ENCODE data around the gene FIGN. TPM values are rescaled to one million over a fixed set of nuclear protein-coding genes. Genes with fewer than 3 reads are reported as not detected.

The FIGN gene
- total and polyA plus RNA-seq, 2 donors (not counting 1 experiment from before 2014, with no cell fraction given) = not detected

DNA sequence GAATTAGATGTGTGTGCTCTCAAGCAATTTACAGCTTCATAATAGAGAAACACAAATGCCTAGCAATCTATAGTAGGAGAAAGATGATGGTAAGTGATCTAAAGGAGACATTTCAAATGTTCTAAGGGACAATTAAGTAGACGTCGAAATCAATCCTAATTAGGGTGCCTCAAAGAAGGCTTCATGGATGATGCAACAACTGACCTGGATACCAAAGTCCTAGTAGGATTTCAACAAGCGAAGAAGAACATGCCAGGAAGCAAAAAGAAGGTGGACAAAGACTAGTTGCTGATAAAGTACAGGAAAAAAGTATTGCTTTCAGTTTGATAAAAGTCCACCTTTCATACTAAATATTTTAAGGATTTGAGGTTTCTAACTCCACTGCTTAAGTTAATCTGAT is 12.5 kb downstream of the FIGN start:
- intact Hi-C loops (cut with micrococcal nuclease) = no loop called here
- CTCF ChIA-PET = no interaction called here

DNA sequence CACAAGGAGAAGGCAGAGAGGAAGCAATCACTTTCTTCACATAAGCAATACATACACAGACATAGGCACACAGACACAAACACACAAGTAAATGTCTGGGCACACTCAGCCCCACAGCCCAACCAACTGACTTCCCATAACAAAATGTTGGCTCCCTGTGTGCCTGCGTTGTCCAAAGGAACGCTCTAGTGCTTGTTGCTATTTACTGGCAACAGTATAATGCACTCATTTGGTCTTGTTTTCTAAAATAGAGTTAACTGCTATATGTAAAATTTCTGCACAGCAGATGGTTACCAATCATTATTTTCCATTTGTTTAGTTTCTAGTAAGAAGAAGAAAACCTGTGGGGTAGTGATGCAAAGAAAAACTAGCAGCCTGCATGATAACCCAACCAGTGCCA is 16.5 kb downstream of the FIGN start:
- intact Hi-C loops (cut with micrococcal nuclease) = no loop called here
- no peak overlapping the region for H2AFZ ChIP-seq (ENCODE audit: insufficient read depth, low read depth, low read length, poor library complexity, severe bottlenecking)
- H3K36me3 ChIP-seq (replicated peaks in 1 of 2; ENCODE audit: control extremely low read depth in 1 of 2, control insufficient read depth in 1 of 2, extremely low read depth in 1 of 2, insufficient read depth in 2 of 2, low read length in 1 of 2) = no peaks in the 10 kb centered on the region
- H3K9me3 ChIP-seq (ENCODE audit: control extremely low read depth in 1 of 3, control insufficient read depth in 2 of 3, insufficient read depth in 1 of 3, low read length in 2 of 3) = no peaks in the 10 kb centered on the region
- ChIA-PET CTCF (no interaction called here), POLR2A (no interaction called here)
- H3K4me1 ChIP-seq (ENCODE audit: control insufficient read depth in 2 of 2, insufficient read depth in 2 of 2, low read length in 2 of 2) = no peaks in the 10 kb centered on the region
- H3K4me2 ChIP-seq (replicated peaks; ENCODE audit: low read depth, low read length, poor library complexity, severe bottlenecking) = no peak overlapping the region
- WGBS (ENCODE audit: insufficient coverage) = no CpG with 5 or more reads among the region's 2 CpGs
- Mint-ChIP-seq H3K27ac (no peak overlapping the region), H3K4me3 (no peak overlapping the region), H3K4me1 (no peaks in the 10 kb centered on the region), H3K9me3 (ENCODE audit: insufficient read depth) (no peaks in the 10 kb centered on the region), H3K27me3 (no peaks in the 10 kb centered on the region)
- H3K27ac ChIP-seq (ENCODE audit: low read length in 2 of 2) = no peak overlapping the region
- TF ChIP-seq EZH2 (IDR thresholded peaks at IDR 0.05; ENCODE audit: borderline replicate concordance, insufficient read depth, low read depth, low read length, poor library complexity, severe bottlenecking) = no peak
- TF ChIP-seq, protein P1, sequence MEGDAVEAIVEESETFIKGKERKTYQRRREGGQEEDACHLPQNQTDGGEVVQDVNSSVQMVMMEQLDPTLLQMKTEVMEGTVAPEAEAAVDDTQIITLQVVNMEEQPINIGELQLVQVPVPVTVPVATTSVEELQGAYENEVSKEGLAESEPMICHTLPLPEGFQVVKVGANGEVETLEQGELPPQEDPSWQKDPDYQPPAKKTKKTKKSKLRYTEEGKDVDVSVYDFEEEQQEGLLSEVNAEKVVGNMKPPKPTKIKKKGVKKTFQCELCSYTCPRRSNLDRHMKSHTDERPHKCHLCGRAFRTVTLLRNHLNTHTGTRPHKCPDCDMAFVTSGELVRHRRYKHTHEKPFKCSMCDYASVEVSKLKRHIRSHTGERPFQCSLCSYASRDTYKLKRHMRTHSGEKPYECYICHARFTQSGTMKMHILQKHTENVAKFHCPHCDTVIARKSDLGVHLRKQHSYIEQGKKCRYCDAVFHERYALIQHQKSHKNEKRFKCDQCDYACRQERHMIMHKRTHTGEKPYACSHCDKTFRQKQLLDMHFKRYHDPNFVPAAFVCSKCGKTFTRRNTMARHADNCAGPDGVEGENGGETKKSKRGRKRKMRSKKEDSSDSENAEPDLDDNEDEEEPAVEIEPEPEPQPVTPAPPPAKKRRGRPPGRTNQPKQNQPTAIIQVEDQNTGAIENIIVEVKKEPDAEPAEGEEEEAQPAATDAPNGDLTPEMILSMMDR (IDR thresholded peaks at IDR 0.05) = no peak
- H4K20me1 ChIP-seq (ENCODE audit: control insufficient read depth, insufficient read depth, low read length, poor library complexity, severe bottlenecking) = no peaks in the 10 kb centered on the region
- no peak overlapping the region for H3K4me3 ChIP-seq (ENCODE audit: control extremely low read depth in 1 of 5, extremely low read depth in 1 of 5, insufficient read depth in 1 of 5, low read depth in 2 of 5, low read length in 4 of 5)
- DNase-seq (no peak), ATAC-seq (ENCODE audit: low read depth) (no peak)
- H3K79me2 ChIP-seq (ENCODE audit: control insufficient read depth, insufficient read depth, low read length) = no peaks in the 10 kb centered on the region
- no peak overlapping the region for H3K9ac ChIP-seq (ENCODE audit: low read length)
- H3K27me3 ChIP-seq (replicated peaks in 1 of 4; ENCODE audit: control extremely low read depth in 1 of 4, control insufficient read depth in 3 of 4, insufficient read depth in 4 of 4, low read length in 3 of 4) = no peaks in the 10 kb centered on the region

More for the DNA sequence above, 12.5 kb downstream of the FIGN start:
- H3K9me3 ChIP-seq (ENCODE audit: control extremely low read depth in 1 of 3, control insufficient read depth in 2 of 3, insufficient read depth in 1 of 3, low read length in 2 of 3) = no peaks in the 10 kb centered on the region
- no peaks in the 10 kb centered on the region for H3K4me1 ChIP-seq (ENCODE audit: control insufficient read depth in 2 of 2, insufficient read depth in 2 of 2, low read length in 2 of 2)
- H4K20me1 ChIP-seq (ENCODE audit: control insufficient read depth, insufficient read depth, low read length, poor library complexity, severe bottlenecking) = no peaks in the 10 kb centered on the region
- H3K36me3 ChIP-seq (replicated peaks in 1 of 2; ENCODE audit: control extremely low read depth in 1 of 2, control insufficient read depth in 1 of 2, extremely low read depth in 1 of 2, insufficient read depth in 2 of 2, low read length in 1 of 2) = no peaks in the 10 kb centered on the region
- DNase-seq (no peak), ATAC-seq (ENCODE audit: low read depth) (no peak)
- H3K79me2 ChIP-seq (ENCODE audit: control insufficient read depth, insufficient read depth, low read length) = no peaks in the 10 kb centered on the region
- Mint-ChIP-seq H3K4me3 (no peak overlapping the region), H3K4me1 (no peaks in the 10 kb centered on the region), H3K27ac (no peak overlapping the region), H3K27me3 (peaks cover 3% of the 10 kb centered on the region), H3K9me3 (ENCODE audit: insufficient read depth) (no peaks in the 10 kb centered on the region)
- no peak overlapping the region for H3K9ac ChIP-seq (ENCODE audit: low read length)
- 100% methylated on average over 2 of the region's 3 CpGs for WGBS (ENCODE audit: insufficient coverage)
- H3K27me3 ChIP-seq (replicated peaks in 1 of 4; ENCODE audit: control extremely low read depth in 1 of 4, control insufficient read depth in 3 of 4, insufficient read depth in 4 of 4, low read length in 3 of 4) = no peaks in the 10 kb centered on the region
- H3K4me2 ChIP-seq (replicated peaks; ENCODE audit: low read depth, low read length, poor library complexity, severe bottlenecking) = no peak overlapping the region
- no peak overlapping the region for H3K27ac ChIP-seq (ENCODE audit: low read length in 2 of 2)
- H3K4me3 ChIP-seq (ENCODE audit: control extremely low read depth in 1 of 5, extremely low read depth in 1 of 5, insufficient read depth in 1 of 5, low read depth in 2 of 5, low read length in 4 of 5) = no peak overlapping the region
- TF ChIP-seq EZH2 (IDR thresholded peaks at IDR 0.05; ENCODE audit: borderline replicate concordance, insufficient read depth, low read depth, low read length, poor library complexity, severe bottlenecking) = no peak
- TF ChIP-seq, protein P1 (IDR thresholded peaks at IDR 0.05) = no peak
- POLR2A ChIA-PET = no interaction called here
- no peak overlapping the region for H2AFZ ChIP-seq (ENCODE audit: insufficient read depth, low read depth, low read length, poor library complexity, severe bottlenecking)
